ENCODE measurements around the gene TMEM86B. TPM values are rescaled to one million over a fixed set of nuclear protein-coding genes. Genes with fewer than 3 reads are reported as not detected.

Gene TMEM86B
- total RNA-seq, 6 experiments from 2014 or later, result 8.8 to 22.2 (median 14.0) TPM

GRCh38 chr19:55266840-55267239 lies 38.3 kb upstream of the TMEM86B start:
- 98% methylated on average over 4 of the region's 4 CpGs for WGBS (ENCODE audit: insufficient coverage, low coverage, low lambda C conversion rate, missing lambda C conversion rate)
- ATAC-seq, result no peak
- H3K9me3 ChIP-seq, result no peaks in the 10 kb centered on the region
- DNase-seq, result no peak
- no peaks in the 10 kb centered on the region for H3K27me3 ChIP-seq
- no peaks in the 10 kb centered on the region for H3K36me3 ChIP-seq
- H3K27ac ChIP-seq, result no peak overlapping the region
- TF ChIP-seq POLR2A (IDR thresholded peaks at IDR 0.05) (no peak), CTCF (IDR thresholded peaks at IDR 0.05) (no peak)
- no peaks in the 10 kb centered on the region for H3K4me1 ChIP-seq
- intact Hi-C loops (cut with DNase I), result no loop called here
- no peak overlapping the region for H3K4me3 ChIP-seq

GRCh38 chr19:55266404-55266803 lies 37.8 kb upstream of the TMEM86B start:
- no peak for TF ChIP-seq CTCF (IDR thresholded peaks at IDR 0.05)
- TF ChIP-seq POLR2A (IDR thresholded peaks at IDR 0.05), result no peak
- intact Hi-C loops (cut with DNase I), result no loop called here
- H3K27ac ChIP-seq, result no peak overlapping the region
- H3K9me3 ChIP-seq, result no peaks in the 10 kb centered on the region
- no peak for DNase-seq
- no peaks in the 10 kb centered on the region for H3K36me3 ChIP-seq
- no peaks in the 10 kb centered on the region for H3K27me3 ChIP-seq
- no peak for ATAC-seq
- no peaks in the 10 kb centered on the region for H3K4me1 ChIP-seq
- H3K4me3 ChIP-seq, result no peak overlapping the region
- 90% methylated on average over 3 of the region's 3 CpGs for WGBS (ENCODE audit: insufficient coverage, low coverage, low lambda C conversion rate, missing lambda C conversion rate)

- no peak for DNase-seq
- intact Hi-C loops (cut with DNase I), result no loop called here
- Histone ChIP-seq H3K27me3 (no peaks in the 10 kb centered on the region), H3K36me3 (no peaks in the 10 kb centered on the region), H3K9me3 (no peaks in the 10 kb centered on the region), H3K4me3 (no peak overlapping the region), H3K4me1 (no peaks in the 10 kb centered on the region), H3K27ac (no peak overlapping the region)
- no peak for TF ChIP-seq CTCF (IDR thresholded peaks at IDR 0.05)
- no peak for TF ChIP-seq POLR2A (IDR thresholded peaks at IDR 0.05)
- WGBS (ENCODE audit: insufficient coverage, low coverage, low lambda C conversion rate, missing lambda C conversion rate), result 71% methylated on average over 4 of the region's 12 CpGs
- peak in 1 of 4 donors; percentile 27 for ATAC-seq
These were observed 37.3 kb upstream of the TMEM86B start for GRCh38 chr19:55265723-55266386.

GRCh38 chr19:55265173-55265572 lies 36.6 kb upstream of the TMEM86B start:
- Histone ChIP-seq H3K4me1 (no peaks in the 10 kb centered on the region), H3K27ac (no peak overlapping the region), H3K36me3 (no peaks in the 10 kb centered on the region), H3K27me3 (no peaks in the 10 kb centered on the region), H3K9me3 (no peaks in the 10 kb centered on the region), H3K4me3 (no peak overlapping the region)
- WGBS (ENCODE audit: insufficient coverage, low coverage, low lambda C conversion rate, missing lambda C conversion rate), result 96% methylated on average over 9 of the region's 16 CpGs
- intact Hi-C loops (cut with DNase I), result no loop called here
- ATAC-seq (no peak), DNase-seq (no peak)
- TF ChIP-seq POLR2A (IDR thresholded peaks at IDR 0.05), result no peak
- TF ChIP-seq CTCF (IDR thresholded peaks at IDR 0.05), result no peak

Data from right lobe of liver (tissue), 6 donors.